ENCODE data around the gene TMSB10. TPM values are rescaled to one million over a fixed set of nuclear protein-coding genes. Genes with fewer than 3 reads are reported as not detected.

Gene TMSB10
- total and polyA plus RNA-seq, 4 donors, result 225 to 518 (median 256) TPM

DNA sequence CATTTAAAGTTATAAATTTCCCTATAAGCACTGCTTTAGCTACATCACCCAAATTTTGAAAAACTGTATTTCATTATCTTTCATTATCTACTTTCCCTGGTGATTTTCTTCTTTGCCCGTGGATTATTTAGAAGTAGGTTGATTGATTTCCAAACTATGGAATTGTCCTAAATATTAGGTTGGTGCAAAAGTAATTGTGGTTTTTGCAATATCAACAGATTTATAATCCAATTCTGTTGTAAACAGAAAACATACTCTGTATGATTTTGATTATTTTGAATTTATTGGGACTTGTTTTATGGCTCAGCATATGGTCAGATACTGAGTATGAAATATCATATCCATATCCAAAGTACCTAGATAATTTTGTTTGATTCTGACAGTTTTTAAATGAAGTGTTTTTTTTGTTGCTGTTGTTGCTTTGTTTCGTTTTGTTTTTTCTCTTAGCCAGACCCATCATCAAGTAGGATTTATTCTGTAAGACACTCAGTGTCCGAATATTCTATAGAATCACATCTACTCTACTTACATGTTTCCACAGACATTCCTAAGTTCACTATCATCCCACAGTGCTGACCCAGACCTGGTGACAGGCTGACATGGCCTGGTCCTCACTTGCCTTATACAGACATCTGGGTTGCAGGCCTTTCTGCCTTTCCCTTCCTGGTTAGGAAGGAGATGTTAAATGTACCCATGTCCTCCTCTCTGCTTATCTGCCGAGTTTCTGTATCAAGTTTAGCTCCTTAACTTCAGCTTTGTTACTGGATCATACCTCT, 22.5 kb upstream of the TMSB10 start:
- Histone ChIP-seq H3K4me1 (ENCODE audit: control insufficient read depth in 4 of 4, insufficient read depth in 4 of 4, low read length in 3 of 4) (peaks cover 8 to 28% (median 25%) of the 10 kb centered on the region in 4 donors), H3K9me3 (ENCODE audit: control insufficient read depth in 4 of 4, low read length in 3 of 4) (no peaks in the 10 kb centered on the region), H3K9ac (ENCODE audit: low read depth in 1 of 2, low read length in 2 of 2) (no peak overlapping the region), H3K4me3 (ENCODE audit: low read depth in 1 of 3, low read length in 3 of 3) (no peak overlapping the region), H3K36me3 (ENCODE audit: control insufficient read depth in 4 of 4, insufficient read depth in 3 of 4, low read depth in 1 of 4, low read length in 3 of 4) (no peaks in the 10 kb centered on the region), H3K27ac (ENCODE audit: low read depth in 1 of 2, low read length in 2 of 2) (no peak overlapping the region), H3K27me3 (ENCODE audit: control insufficient read depth in 4 of 4, insufficient read depth in 4 of 4, low read length in 3 of 4) (no peaks in the 10 kb centered on the region)
- 91% methylated on average over 4 of the region's 4 CpGs for WGBS
- DNase-seq (ENCODE audit: low spot score), result no peak
- TF ChIP-seq, protein P1, sequence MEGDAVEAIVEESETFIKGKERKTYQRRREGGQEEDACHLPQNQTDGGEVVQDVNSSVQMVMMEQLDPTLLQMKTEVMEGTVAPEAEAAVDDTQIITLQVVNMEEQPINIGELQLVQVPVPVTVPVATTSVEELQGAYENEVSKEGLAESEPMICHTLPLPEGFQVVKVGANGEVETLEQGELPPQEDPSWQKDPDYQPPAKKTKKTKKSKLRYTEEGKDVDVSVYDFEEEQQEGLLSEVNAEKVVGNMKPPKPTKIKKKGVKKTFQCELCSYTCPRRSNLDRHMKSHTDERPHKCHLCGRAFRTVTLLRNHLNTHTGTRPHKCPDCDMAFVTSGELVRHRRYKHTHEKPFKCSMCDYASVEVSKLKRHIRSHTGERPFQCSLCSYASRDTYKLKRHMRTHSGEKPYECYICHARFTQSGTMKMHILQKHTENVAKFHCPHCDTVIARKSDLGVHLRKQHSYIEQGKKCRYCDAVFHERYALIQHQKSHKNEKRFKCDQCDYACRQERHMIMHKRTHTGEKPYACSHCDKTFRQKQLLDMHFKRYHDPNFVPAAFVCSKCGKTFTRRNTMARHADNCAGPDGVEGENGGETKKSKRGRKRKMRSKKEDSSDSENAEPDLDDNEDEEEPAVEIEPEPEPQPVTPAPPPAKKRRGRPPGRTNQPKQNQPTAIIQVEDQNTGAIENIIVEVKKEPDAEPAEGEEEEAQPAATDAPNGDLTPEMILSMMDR (IDR thresholded peaks at IDR 0.05; ENCODE audit: low read depth, low read length, missing input control), result no peak

DNA sequence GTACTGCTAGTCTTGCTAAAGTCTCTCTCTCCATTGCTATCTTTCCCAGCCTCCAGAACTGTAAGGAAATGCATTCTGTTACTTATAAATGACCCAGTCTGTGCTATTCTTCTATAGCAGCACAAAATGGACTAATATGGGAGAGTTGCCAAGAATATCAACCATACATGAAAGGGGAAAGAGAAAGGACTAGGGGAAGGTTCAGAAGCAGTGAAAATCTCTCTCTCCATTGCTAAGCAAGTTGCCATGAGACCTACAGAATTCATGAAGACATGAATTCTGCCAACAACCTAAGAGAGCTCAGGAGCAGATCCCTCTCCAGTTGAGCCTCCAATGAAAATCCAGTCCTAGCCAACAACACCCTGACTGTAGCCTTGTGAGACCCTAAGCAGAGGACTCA, 21.0 kb upstream of the TMSB10 start:
- Histone ChIP-seq H3K4me3 (ENCODE audit: low read depth in 1 of 3, low read length in 3 of 3) (no peak overlapping the region), H3K36me3 (ENCODE audit: control insufficient read depth in 4 of 4, insufficient read depth in 3 of 4, low read depth in 1 of 4, low read length in 3 of 4) (no peaks in the 10 kb centered on the region), H3K4me1 (ENCODE audit: control insufficient read depth in 4 of 4, insufficient read depth in 4 of 4, low read length in 3 of 4) (peaks cover 8 to 28% (median 26%) of the 10 kb centered on the region in 4 donors), H3K9ac (ENCODE audit: low read depth in 1 of 2, low read length in 2 of 2) (no peak overlapping the region), H3K27me3 (ENCODE audit: control insufficient read depth in 4 of 4, insufficient read depth in 4 of 4, low read length in 3 of 4) (no peaks in the 10 kb centered on the region), H3K9me3 (ENCODE audit: control insufficient read depth in 4 of 4, low read length in 3 of 4) (no peaks in the 10 kb centered on the region), H3K27ac (ENCODE audit: low read depth in 1 of 2, low read length in 2 of 2) (no peak overlapping the region)
- DNase-seq (ENCODE audit: low spot score), result no peak
- TF ChIP-seq HNF4A (conservative IDR thresholded peaks at IDR 0.05) (no peak), HNF4G (IDR thresholded peaks at IDR 0.05) (no peak), JUND (IDR thresholded peaks at IDR 0.05) (no peak)

DNA sequence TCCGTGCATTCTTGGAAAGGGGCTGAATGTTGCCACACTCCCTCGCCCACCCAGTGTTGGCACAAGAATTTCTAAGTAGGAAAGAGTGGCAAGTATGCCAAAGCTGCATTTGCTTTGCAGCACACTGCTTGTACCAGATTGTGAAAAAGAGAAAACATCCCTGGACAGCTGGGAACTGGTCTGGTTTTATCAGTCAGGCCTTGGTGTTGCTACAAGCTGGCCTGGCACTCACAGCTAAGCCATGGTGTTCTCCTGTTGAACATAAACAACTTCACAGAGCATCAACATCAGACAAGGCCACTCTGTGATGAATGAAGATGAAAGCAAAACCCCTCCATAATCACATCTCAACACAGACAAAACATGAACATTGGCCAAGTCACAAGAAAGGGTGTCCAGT, 20.3 kb upstream of the TMSB10 start:
- Histone ChIP-seq H3K9ac (ENCODE audit: low read depth in 1 of 2, low read length in 2 of 2) (no peak overlapping the region), H3K27me3 (ENCODE audit: control insufficient read depth in 4 of 4, insufficient read depth in 4 of 4, low read length in 3 of 4) (no peaks in the 10 kb centered on the region), H3K4me3 (ENCODE audit: low read depth in 1 of 3, low read length in 3 of 3) (no peak overlapping the region), H3K27ac (ENCODE audit: low read depth in 1 of 2, low read length in 2 of 2) (no peak overlapping the region), H3K4me1 (ENCODE audit: control insufficient read depth in 4 of 4, insufficient read depth in 4 of 4, low read length in 3 of 4) (peaks cover 8 to 25% (median 21%) of the 10 kb centered on the region in 4 donors), H3K36me3 (ENCODE audit: control insufficient read depth in 4 of 4, insufficient read depth in 3 of 4, low read depth in 1 of 4, low read length in 3 of 4) (no peaks in the 10 kb centered on the region), H3K9me3 (ENCODE audit: control insufficient read depth in 4 of 4, low read length in 3 of 4) (no peaks in the 10 kb centered on the region)
- no peak for DNase-seq (ENCODE audit: low spot score)
- 95% methylated on average over 2 of the region's 2 CpGs for WGBS
- TF ChIP-seq FOXA2 (IDR thresholded peaks at IDR 0.05), result no peak
- no peak for TF ChIP-seq HNF4G (IDR thresholded peaks at IDR 0.05)
- TF ChIP-seq NR2F2 (IDR thresholded peaks at IDR 0.05), result no peak
- TF ChIP-seq SP1 (IDR thresholded peaks at IDR 0.05), result no peak
- no peak for TF ChIP-seq YY1 (IDR thresholded peaks at IDR 0.05)
- TF ChIP-seq, protein P2, sequence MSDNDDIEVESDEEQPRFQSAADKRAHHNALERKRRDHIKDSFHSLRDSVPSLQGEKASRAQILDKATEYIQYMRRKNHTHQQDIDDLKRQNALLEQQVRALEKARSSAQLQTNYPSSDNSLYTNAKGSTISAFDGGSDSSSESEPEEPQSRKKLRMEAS (IDR thresholded peaks at IDR 0.05), result no peak
- TF ChIP-seq FOXA1 (IDR thresholded peaks at IDR 0.05), result no peak
- TF ChIP-seq, protein P3, sequence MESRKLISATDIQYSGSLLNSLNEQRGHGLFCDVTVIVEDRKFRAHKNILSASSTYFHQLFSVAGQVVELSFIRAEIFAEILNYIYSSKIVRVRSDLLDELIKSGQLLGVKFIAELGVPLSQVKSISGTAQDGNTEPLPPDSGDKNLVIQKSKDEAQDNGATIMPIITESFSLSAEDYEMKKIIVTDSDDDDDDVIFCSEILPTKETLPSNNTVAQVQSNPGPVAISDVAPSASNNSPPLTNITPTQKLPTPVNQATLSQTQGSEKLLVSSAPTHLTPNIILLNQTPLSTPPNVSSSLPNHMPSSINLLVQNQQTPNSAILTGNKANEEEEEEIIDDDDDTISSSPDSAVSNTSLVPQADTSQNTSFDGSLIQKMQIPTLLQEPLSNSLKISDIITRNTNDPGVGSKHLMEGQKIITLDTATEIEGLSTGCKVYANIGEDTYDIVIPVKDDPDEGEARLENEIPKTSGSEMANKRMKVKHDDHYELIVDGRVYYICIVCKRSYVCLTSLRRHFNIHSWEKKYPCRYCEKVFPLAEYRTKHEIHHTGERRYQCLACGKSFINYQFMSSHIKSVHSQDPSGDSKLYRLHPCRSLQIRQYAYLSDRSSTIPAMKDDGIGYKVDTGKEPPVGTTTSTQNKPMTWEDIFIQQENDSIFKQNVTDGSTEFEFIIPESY (IDR thresholded peaks at IDR 0.05), result no peak
- TF ChIP-seq, protein P4, sequence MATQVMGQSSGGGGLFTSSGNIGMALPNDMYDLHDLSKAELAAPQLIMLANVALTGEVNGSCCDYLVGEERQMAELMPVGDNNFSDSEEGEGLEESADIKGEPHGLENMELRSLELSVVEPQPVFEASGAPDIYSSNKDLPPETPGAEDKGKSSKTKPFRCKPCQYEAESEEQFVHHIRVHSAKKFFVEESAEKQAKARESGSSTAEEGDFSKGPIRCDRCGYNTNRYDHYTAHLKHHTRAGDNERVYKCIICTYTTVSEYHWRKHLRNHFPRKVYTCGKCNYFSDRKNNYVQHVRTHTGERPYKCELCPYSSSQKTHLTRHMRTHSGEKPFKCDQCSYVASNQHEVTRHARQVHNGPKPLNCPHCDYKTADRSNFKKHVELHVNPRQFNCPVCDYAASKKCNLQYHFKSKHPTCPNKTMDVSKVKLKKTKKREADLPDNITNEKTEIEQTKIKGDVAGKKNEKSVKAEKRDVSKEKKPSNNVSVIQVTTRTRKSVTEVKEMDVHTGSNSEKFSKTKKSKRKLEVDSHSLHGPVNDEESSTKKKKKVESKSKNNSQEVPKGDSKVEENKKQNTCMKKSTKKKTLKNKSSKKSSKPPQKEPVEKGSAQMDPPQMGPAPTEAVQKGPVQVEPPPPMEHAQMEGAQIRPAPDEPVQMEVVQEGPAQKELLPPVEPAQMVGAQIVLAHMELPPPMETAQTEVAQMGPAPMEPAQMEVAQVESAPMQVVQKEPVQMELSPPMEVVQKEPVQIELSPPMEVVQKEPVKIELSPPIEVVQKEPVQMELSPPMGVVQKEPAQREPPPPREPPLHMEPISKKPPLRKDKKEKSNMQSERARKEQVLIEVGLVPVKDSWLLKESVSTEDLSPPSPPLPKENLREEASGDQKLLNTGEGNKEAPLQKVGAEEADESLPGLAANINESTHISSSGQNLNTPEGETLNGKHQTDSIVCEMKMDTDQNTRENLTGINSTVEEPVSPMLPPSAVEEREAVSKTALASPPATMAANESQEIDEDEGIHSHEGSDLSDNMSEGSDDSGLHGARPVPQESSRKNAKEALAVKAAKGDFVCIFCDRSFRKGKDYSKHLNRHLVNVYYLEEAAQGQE (IDR thresholded peaks at IDR 0.05), result no peak
- no peak for TF ChIP-seq RXRA (IDR thresholded peaks at IDR 0.05)
- no peak for TF ChIP-seq TAF1 (conservative IDR thresholded peaks at IDR 0.05)
- TF ChIP-seq, protein P1 (IDR thresholded peaks at IDR 0.05; ENCODE audit: low read depth, low read length, missing input control), result no peak
- TF ChIP-seq RAD21 (IDR thresholded peaks at IDR 0.05), result no peak
- no peak for TF ChIP-seq EGR1 (IDR thresholded peaks at IDR 0.05; ENCODE audit: low read depth in 2 of 2)
- TF ChIP-seq HNF4A (conservative IDR thresholded peaks at IDR 0.05), result no peak
- TF ChIP-seq JUND (IDR thresholded peaks at IDR 0.05), result no peak
- TF ChIP-seq, protein P5, sequence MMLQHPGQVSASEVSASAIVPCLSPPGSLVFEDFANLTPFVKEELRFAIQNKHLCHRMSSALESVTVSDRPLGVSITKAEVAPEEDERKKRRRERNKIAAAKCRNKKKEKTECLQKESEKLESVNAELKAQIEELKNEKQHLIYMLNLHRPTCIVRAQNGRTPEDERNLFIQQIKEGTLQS (IDR thresholded peaks at IDR 0.05), result no peak

Data from liver (tissue), 9 donors.